Renal cortical epithelial cell (primary cell): Measurements from ENCODE around the gene EEF1G. TPM values are rescaled to one million over a fixed set of nuclear protein-coding genes. Genes with fewer than 3 reads are reported as not detected.
"Not testable (repeated sequence)": the region's sequence is repeated elsewhere in the genome, so short reads cannot be mapped to it uniquely, and the experiment has no call there.

Experiments used
- DNase-seq: peaks from one replicate; pipeline ENCODE4 v3.0.0-alpha.2; 2011; ENCODE audit warnings: low read depth
- total RNA-seq: library from RNA; depleted of rRNA; stranded (reverse); fragments of >200 nt; gene quantifications from 2 replicates; pipeline ENCODE4 v1.2.3, GENCODE V29; 2014

The EEF1G gene
- total RNA-seq, 1 donor from 2014 or later = 1,623 TPM

DNA sequence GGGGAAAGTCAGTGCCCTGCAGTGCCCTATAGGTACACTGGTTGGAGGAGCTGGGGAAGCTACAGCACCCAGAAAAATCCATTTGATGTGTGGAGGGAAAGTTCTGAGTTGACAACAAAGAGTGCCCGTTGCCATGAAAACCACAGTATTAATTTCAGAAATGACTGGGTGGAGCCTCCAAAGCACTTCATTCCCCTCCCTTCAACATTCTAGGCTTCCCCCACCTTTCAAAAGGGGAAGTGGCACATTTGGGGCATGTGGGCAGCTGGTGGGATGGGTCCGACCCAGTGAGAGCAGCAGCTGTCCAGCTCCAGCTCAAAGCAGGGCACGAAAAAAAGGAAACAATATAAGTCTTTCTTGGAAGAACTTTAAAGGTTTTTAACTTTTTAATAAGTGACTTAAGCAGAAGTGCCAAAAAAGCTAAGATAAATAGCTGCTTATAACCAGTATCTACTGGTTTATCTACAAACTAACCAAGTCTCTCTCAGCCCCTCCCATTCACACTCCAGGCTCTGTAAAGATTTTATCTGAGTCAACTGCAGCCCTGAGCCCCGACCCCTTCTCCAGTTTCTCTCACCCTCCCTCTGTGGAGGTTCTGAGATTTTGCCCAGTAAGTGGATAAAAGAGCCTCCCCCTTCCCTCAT is 18.1 kb downstream of the EEF1G start:
- peak; percentile 54 for DNase-seq

DNA sequence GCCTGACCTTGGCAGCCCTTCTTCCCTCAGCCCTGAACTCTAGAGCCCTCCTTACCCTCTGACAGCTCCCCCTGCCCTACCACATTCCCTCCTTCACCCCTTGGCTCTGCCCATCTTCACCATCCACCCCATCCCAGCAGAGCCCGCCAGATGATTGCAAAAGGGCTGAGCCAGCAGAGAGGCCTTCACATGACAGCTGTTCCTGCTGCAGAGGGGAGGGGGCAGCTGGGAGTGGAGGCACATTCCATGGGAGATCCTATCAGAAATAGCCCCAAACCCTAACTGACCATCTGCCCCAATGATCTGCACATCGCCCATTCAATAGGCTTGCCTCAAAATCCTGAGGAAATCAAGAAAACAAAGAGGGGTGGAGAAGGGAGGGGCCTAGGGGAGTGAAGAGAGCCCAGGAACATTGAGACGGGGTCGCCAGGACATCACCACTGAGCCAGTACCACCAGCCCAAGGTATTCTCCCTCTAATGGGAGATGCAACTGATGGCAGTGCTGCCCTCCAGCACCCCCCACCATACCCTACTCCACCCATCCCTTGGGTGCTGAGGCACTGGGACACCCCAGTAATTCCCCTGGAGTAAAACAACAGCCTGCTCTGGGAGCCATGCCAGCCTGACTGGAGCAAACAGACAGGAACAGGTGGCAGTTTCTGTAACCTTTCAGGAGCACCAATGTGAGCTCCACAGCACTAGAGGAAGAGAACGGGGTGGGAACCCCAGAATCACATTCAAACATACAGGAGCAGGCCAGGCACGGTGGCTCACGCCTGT is 19.1 kb downstream of the EEF1G start:
- DNase-seq = no peak

DNA sequence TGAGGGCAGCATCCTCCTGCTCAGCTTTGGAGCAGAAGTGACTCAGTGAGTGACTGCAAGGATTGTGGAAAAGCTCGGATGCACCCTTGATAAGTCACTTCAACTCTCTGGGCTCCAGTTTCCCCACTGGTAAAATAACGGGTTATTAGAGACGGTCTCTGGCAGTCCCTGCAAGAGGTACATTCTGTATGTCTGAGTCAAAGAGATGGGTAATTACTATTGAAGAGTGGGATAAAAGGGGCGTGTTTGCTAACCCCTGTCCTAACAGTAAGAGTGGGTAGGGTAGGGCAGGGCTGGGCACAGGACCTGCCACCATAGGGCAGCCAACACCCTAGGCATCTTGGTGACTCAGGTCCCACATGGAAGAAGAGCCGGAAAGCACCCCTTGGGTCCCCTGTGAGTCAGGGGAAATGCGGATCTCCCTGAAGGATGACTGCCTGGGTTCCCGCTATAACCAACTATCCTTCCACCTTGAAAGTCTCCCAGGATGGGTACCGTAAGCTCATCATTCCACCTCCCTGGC is 19.8 kb downstream of the EEF1G start:
- peak; percentile 88 for DNase-seq

DNA sequence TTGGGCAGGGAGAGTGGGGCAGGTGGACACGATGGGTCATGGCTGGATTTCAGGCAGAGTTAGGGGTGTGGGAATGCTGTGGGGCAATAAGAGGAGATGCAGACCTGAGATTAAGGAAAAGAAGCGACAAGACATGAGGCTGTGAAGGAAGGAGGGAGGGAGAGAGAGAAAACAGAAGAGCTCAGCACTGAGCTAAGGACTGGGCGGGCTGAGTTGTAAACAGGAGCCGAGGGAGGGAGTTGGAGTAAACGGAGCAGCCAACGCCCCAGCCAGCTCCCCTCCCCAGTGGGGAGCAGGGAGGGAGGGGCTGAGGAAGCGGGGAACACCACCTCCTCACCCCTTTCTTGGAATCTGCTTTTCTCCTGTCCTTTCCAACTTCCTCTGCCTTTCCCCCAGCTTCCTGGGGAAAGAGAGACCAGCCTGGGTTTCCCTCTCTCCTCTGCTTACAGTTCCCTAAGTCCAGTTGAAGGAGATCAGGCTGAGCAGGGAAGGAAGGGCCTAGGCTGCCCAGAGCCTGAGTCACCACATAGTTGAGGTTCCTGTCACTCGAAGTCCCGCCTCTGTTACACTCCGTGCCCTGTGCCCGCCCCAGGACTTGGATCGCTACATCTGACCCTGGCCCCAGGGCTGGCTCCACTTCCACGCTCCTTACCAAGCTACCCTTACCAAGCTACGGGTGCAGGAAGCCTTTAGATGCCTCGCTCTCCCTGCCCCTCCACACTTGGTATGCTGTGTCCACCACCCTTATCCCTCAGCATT is 20.4 kb downstream of the EEF1G start:
- peak; percentile 98 for DNase-seq

DNA sequence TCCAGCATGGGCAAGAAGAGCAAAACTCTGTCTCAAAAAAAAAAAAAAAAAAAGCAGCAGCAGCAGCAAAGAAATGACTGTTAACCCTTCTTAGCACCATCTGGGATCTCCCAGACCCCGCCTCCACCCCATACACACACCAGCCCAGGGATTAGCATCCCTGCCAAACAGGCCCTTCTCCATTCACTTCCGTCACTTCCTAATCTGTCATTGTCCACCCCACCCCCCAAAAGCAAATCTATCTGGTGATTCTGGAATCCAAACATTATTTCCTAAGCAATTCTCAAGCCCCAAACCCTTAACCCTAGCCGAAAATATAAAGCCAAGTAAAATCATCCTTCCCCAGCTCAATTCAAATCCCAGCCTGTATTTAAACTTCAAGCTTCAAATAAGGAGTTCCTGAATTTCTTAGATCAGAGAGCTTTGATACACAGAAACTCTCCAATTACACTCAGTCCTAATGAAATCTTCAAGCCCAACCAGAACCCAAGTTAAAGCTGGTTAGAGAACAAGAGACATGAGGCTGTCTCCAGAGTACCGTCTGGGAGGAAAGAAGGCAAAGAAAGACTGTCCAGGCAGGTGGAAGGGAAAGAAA is 21.1 kb downstream of the EEF1G start:
- no peak for DNase-seq

DNA sequence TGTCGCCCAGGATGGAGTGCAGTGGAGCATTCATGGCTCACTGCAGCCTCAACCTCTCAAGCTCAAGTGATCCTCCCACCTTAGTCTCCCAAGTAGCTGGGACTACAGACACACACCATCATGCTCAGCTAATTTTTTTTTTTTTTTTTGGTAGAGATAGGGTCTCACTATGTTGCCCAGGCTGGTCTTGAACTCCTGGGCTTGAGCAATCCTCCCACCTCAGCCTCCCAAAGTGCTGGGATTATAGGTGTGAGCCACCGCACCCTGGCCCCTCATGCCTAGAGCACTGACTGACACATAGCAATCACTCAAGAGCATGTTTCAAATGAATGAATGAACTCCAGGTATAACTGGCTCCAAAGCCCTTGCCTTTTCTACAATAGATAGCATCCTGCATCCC is 23.2 kb downstream of the EEF1G start:
- not testable (repeated sequence) for DNase-seq

DNA sequence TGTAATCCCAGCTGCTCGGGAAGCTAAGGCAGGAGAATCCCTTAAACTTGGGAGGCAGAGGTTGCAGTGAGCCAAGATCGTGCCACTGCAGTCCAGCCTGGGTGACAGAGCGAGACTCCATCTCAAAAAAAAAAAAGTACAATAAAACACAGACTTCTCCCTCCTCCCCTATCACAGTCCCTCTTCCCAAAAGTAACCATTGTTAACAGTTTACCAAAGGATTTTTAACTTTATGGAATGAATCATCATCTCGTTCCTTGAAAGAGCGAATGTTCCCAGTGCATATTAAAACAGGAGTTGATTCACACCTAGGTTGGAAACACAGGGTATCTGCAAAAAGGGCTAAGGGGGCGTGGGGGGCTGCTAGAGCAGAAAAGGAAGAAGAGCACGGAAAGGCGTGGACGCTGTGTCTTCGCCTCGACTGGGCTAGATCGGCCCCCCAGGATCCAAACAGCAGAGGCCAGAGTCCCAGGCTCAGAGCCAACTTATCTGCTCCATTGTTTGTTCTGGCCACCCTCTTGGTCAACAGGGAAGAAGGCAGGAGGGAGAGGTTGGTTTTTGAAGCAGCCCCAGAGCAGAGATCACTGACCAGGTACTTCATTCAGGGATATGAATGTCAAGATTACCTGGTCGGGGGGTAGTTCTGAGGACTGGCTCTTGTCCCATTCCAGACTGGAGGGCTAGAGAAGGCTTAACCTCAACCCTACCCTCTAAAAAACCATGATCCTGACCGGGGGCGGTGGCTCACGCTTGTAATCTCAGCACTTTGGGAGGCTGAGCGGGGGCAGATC is 25.0 kb downstream of the EEF1G start:
- no peak for DNase-seq

DNA sequence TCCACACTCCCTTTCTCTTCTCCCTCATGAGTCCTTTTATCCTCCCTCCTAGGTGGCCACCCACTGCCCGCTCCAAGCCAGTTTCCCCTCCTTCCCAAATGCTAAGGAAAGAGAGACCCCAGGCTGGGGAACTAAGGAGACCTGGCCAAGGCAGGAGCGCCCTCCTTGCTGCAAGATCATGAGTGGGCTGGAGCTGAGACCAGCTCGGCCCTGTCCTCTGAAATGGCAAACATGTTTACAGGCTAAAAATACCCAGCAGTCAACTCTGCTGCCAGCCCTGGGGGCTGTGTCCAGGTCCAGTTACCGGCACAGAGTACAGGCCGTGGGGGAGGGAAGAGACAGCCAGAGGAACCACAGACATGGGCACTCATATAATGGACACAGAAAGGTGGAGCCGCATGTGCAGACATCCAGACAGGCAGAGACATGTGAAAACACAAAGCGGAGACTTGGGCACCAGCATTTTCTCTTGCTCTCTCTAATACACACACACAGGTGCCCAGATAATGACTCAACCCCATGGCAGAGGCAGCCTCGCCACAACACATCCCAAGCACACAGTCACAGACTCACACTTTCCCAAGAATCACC is 25.9 kb downstream of the EEF1G start:
- DNase-seq = peak; percentile 63

DNA sequence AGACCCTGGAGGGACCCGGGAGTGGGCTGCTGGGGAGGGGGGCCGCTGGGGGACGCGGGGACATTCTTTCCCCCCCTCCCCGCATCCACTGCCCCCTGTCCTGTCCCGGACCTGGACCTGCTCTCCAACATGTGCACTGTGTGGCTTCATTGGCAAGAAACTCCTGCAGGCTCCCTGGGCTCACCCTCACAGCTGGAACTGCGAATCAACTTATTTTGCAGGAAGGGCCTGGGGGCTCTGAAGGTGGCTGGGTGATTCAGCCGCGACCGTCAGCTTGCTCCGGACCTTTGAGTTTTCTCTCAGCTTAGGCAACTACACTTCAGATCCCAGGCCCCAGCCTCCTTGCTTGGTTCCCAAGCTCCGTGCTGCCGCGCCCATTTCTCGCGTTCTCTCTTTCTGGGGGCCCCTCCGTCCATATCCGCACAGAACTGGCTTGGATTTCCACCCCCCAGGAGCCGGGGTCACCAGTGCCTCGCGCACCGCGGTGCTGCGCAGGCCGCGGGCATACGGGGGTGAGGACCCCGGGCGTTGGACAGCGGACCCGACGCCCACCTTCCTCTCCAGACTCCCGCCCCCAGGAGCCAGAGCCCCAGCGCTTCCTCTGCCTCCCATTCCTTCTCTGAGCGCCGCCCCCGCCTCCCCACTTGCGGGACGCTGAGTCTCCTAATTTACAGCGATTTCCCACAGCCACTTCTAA is 26.6 kb downstream of the EEF1G start:
- DNase-seq = peak; percentile 58

DNA sequence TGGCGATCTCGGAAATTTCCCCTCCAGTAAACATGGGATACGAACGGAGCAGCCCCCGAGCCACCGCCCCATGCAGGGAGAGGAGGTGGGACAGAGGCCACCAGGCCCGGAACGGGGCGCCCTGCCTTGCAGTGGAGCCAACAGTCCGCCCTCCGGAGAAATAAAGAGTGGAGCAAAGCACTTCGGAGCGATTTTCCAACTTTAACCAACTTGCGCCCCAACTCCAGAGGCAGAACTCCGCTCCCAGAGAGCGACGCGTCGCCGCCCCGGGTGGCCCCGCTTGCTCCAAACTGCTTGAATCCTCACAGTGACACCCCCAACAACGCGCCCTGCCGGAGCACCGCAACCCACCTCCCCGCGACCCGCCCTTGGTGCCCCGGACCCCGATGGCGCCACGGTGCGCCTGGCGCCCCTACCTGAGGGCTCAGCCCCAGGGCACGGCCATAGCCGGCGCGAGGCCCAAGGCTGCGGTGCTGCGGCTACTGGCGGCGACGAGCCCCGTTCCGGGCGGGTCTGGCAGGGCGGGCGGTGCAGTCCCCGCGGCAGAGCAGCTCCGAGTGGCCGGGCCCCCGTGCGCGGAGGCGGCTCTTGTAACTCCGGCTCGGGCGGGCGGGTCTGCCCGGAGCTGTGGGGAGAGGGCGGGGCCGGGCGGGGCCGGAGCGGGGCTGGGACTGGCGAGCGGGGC is 27.3 kb downstream of the EEF1G start, which contains the start of gene AHNAK:
Gene AHNAK (minus strand): TSS at position 563 of the 685 bp plus-strand sequence. CDS start 10,708 bp downstream, outside the sequence.
- DNase-seq = no peak

DNA sequence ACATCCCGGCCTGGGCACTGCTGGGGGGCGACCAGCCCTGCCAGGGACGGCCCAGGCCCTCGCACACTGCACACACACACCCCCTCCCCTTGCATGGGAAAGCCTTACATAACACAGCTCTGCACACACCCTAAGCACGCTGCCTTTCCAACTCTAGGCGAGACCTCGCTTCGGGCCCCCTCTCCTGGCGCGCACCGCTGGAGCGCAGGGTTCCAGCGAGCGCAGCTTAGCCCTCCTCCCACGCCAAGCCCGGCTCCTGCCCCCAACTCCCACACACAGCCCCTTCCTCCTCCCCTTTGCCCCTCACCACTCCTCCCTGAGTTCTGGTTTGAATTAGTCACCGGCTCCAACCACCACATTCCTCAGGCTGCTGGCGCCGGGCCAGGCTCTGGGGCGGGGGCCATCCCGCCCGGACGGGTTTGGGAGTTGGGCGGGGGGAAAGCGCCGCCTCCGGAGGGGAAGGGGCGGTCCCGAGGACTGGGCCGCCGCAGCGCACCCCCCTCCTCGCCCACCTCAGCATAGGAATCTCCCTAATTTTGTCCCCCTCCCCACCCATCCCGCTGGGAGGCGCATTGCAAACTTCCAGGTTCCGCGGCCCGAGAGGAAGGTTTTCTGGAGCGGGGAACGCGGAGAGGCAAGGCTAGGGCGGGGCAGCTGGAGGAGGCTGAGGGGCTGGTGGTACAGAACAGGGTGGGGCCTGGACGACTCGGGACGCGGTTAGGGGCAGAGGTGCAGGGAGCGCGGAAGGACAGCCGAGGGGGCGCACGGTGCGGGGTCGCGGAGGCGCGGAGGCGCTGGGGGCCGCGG is 28.1 kb downstream of the EEF1G start:
- DNase-seq = peak; percentile 84

DNA sequence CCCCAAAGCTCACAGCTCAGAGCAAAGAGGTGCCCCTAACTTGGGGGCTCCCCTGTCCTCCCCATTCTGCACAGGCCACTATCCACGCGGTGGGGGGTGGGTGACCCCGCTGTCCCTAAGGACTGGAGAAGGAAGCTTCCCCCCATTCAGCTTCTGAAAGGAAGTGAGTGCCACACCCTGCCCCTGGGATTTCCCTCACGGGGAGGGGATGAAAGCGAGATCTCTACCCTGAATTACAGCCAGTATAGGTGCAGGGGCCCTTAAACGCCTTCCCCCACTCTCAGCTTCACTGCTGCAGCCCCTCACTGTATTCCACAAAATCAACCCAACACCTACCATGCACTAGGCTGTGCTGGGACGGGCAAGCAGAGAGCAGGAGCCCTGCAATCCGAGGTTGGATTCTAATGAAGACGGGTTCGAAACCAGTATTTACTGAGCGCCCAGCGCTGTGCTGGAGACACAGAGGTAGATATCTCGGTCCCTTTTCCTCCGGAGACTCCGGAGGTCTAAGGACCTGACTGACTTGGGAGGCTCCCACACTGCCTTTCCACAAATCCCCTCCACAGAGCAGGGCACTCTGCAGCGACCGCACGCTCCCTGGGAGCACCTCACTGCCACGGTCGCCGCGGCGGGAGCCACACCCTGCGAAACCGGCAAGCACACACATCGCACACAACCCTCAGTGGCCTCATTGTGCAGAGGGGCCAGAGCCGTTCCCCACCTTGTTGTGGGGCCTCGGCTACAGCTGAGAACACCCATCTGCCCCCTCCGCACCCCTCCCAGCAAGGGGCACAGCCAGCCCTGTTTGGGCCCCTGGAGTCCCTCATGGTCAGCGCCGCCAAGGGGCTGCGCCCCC is 28.9 kb downstream of the EEF1G start:
- DNase-seq = no peak

DNA sequence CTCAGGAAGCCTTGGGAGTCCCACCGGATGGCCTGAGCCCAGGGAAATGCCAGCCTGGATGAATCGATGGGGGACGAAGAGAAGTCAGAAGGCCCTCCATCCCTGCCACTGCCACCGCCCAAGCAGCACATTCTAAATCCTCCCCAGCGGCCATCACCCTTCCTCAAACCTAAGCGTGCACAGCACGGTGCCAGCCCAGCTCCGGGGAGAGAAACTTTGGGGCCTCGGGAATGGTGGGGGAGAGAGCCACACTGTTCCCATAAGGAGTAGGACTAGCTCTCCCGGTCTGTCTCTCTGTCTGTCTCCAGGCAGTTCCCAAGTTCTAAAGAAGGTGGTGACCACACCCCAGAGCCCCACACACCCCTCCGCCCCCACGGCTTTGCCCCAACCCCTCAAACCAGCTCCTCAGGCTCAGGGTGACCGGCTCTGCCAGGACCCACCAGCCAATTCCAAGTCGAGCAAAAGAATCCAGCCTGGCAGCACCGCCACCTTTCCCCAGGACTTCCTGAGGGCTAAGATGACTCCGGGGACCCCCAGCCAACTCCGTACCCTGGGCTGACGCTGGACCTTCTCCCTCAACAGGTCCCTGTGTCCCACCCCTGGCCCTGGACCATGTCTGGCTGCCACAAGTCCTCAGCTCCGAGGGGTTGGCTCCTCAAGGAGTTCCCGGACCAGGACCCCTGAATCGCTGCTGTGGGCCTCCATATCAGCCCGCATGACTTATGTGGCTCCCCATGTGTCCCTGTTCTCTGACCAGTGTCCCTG is 29.8 kb downstream of the EEF1G start:
- DNase-seq = no peak

DNA sequence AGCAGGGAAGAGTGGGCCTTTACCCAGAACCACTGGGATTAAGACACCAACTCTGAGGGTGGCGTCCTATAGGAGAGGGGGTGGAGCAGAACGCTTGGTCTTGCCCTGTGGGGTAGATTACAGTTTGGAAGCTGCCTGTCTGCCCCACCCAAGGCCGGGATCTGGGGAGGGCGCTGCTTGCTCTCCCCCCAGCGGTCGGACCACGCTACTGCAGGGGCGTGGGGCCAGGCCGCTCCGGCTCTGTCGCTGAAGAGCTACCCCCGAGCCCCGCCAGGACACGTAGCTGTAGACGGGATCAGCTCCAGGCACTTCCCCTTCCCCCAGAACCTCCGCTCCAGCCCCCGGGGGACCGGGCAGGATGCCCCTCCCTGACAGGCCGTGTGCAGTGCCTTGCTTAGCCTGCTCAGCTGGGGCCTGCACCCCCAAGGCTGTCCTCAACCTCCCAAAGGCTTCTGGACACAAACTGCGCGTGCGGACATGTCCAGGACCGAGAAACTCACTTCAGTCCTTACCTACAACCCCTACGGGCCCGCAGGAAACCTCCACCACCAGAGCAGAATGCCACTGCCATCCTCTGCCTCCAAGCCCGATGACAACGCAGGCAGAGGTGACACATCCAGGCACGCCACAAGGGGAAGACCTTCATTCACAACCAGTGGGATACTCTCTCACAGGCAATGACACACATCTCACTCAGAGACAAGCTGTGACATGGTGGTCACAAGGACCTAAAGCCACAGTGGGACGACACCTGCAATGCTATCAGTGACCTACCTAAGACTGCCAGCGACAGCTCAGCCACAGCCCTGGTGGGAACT is 30.7 kb downstream of the EEF1G start:
- peak; percentile 32 for DNase-seq

DNA sequence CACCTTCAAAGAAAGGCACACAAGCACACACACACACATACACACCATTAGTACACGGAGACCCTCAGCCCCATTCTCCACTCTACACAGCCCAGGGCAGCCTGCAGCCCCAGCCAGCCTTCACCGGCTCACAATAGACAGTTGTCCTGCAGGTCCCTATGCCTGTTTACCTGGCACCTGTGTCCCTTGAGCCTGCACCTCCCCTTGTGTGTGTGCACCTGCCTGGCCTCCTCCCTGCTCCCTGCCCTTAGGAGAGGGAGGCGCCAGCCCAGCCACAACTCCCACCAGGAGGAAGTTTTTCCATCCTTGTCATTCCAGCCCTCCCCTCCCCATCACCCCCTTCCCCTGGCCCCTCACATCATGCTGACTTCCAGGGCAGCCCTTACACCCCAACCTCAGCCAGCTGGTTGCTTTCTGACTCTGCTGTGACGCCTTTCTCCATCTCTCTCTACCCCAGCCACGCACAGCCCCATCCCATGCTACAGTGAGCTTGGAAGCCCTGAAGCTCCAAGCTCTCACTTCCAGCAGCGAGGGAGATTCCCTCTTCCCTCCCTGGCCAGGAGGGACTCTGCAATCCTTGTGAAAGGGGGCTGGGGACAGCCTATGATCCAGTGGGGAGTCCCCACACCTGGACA is 31.5 kb downstream of the EEF1G start:
- no peak for DNase-seq
